Colonic mucosa (tissue), 4 donors: ENCODE data around the gene FAM241B. TPM values are rescaled to one million over a fixed set of nuclear protein-coding genes. Genes with fewer than 3 reads are reported as not detected.

ENCODE experiments used
- DNase-seq: peaks from one replicate; pipeline ENCODE4 v3.0.0-alpha.2; 2020
- H3K27ac ChIP-seq: fragments of 200-600 bp; one replicate; pipeline ENCODE4 v1.8.0; 2021
- H3K27me3 ChIP-seq: fragments of 200-600 bp; one replicate; pipeline ENCODE4 v1.8.0; 2021
- H3K36me3 ChIP-seq: fragments of 200-600 bp; one replicate; pipeline ENCODE4 v1.8.0; 2021
- H3K4me1 ChIP-seq: fragments of 200-600 bp; one replicate; pipeline ENCODE4 v1.8.0; 2021; ENCODE audit warnings: mild to moderate bottlenecking
- H3K4me3 ChIP-seq: fragments of 200-600 bp; one replicate; pipeline ENCODE4 v1.8.0; 2021
- H3K9ac ChIP-seq, 2 donors: one replicate each; pipeline ENCODE4 v1.7.0; 2013; ENCODE audit warnings: control low read depth in 2 of 2, low read depth in 2 of 2, low read length in 2 of 2
- H3K9me3 ChIP-seq: fragments of 200-600 bp; one replicate; pipeline ENCODE4 v1.8.0; 2021
- CTCF ChIP-seq: fragments of 200-600 bp; IDR thresholded peaks from one replicate; pipeline ENCODE4 v1.8.0; 2022; ENCODE audit warnings: antibody characterized with exemption, mild to moderate bottlenecking
- intact Hi-C: fragments of 100-400 bp; cut with DNase I; formaldehyde crosslinking; loops from one replicate; pipeline ENCODE4 v1.14.1; 2022
- total RNA-seq, 2 donors: library from RNA; stranded (reverse); fragmentation: NEBNext Ultra II Directional in 1 of 2; extraction: Animal tissue kit (Norgen Biotek cat#: 25700) in 1 of 2; gene quantifications; one replicate each; pipeline ENCODE4 v1.2.1, GENCODE V29; 2021
- donor health status: healthy.
- donor health status: DM: no; HTN: no; CAD: no.
- donor health status: DM: no; HTN: no; CAD: no.

Gene FAM241B
- total RNA-seq, 2 donors from 2014 or later = 4.2 to 4.5 TPM

- Histone ChIP-seq H3K4me1 (no peaks in the 10 kb centered on the region), H3K4me3 (no peak overlapping the region), H3K27me3 (peaks cover 5% of the 10 kb centered on the region), H3K36me3 (no peaks in the 10 kb centered on the region), H3K27ac (no peak overlapping the region), H3K9me3 (no peaks in the 10 kb centered on the region), H3K9ac (no peak overlapping the region)
- intact Hi-C loops = no loop called here
- no peak for TF ChIP-seq CTCF
- no peak for DNase-seq
Measured at GRCh38 chr10:69600761-69601330, 29.2 kb upstream of the FAM241B start.

- Histone ChIP-seq H3K9ac (no peak overlapping the region), H3K27me3 (peaks cover 7% of the 10 kb centered on the region), H3K4me3 (no peak overlapping the region), H3K27ac (no peak overlapping the region), H3K36me3 (no peaks in the 10 kb centered on the region), H3K9me3 (no peaks in the 10 kb centered on the region), H3K4me1 (no peaks in the 10 kb centered on the region)
- intact Hi-C loops = no loop called here
- no peak for TF ChIP-seq CTCF
- DNase-seq = no peak
Measured at GRCh38 chr10:69609077-69609476, 21.0 kb upstream of the FAM241B start.

DNA sequence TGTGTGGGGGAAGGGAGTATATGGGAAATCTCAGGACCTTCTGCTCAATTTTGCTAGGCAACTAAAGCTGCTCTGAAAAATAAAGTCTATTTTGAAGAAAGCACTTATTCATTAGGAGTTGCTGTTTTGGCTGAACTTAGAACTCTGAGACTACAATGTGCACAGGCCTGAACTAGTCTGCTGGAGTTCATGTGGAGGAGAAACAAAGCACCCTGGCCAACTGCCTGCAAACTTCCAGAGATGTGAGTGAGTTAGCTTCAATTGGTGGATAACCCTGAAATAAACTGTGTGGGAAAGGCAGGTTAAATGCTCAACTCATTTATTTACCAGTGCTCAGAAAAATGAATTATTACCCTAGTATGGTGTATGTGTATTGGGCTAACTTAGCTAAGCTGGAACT is 17.3 kb upstream of the FAM241B start:
- no peak overlapping the region for H3K4me3 ChIP-seq
- H3K27me3 ChIP-seq = peaks cover 3% of the 10 kb centered on the region
- no peaks in the 10 kb centered on the region for H3K4me1 ChIP-seq
- no peak for TF ChIP-seq CTCF
- intact Hi-C loops = no loop called here
- H3K9ac ChIP-seq = no peak overlapping the region
- H3K36me3 ChIP-seq = no peaks in the 10 kb centered on the region
- no peak overlapping the region for H3K27ac ChIP-seq
- no peaks in the 10 kb centered on the region for H3K9me3 ChIP-seq
- DNase-seq = no peak

GRCh38 chr10:69614130-69614529 is 15.9 kb upstream of the FAM241B start:
- Histone ChIP-seq H3K9me3 (no peaks in the 10 kb centered on the region), H3K27ac (no peak overlapping the region), H3K4me1 (no peaks in the 10 kb centered on the region), H3K9ac (no peak overlapping the region), H3K4me3 (no peak overlapping the region), H3K27me3 (peaks cover 3% of the 10 kb centered on the region), H3K36me3 (no peaks in the 10 kb centered on the region)
- intact Hi-C loops = no loop called here
- DNase-seq = no peak
- TF ChIP-seq CTCF = no peak

DNA sequence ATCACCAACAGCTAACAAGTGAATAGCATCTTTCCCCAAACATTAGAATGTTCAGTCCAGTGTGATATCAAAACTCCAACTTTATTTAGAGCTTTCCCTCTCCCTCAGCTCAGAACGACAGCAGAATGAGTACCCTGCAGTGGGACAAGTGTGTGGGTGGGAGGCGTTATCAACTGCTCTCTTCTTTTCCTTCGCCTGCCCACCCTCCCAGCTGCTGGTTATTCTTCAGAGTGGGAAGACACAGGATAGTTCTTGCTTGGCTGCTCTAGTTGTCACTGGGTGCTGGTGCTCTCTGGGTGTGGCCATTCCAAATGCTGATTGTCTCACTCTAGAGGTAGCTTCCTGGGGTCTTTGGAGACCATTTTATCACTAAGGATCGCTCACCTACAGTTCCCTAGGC is 13.7 kb upstream of the FAM241B start:
- no peak for DNase-seq
- Histone ChIP-seq H3K9me3 (no peaks in the 10 kb centered on the region), H3K4me1 (no peaks in the 10 kb centered on the region), H3K4me3 (no peak overlapping the region), H3K27me3 (peaks cover 3% of the 10 kb centered on the region), H3K27ac (no peak overlapping the region), H3K36me3 (no peaks in the 10 kb centered on the region), H3K9ac (no peak overlapping the region)
- TF ChIP-seq CTCF = no peak
- intact Hi-C loops = no loop called here
